IMR-90 (cell line): ENCODE data around the gene CDR2. TPM values are rescaled to one million over a fixed set of nuclear protein-coding genes. Genes with fewer than 3 reads are reported as not detected.

ENCODE experiments used
- ATAC-seq: fragments of 200-7000 bp; cut with Tn5 transposase; 2 replicates; pipeline ENCODE4 v1.9.1; 2020; ENCODE audit warnings: low read depth, mild to moderate bottlenecking, moderate library complexity
- BruUV-seq: library from RNA; stranded (reverse); fragments of 400-500 nt; replicated peaks from 2 replicates; lab custom pipeline; 2021; lab: Mats Ljungman, UMichigan
- CTCF ChIA-PET: fragments of 300-600 bp; formaldehyde crosslinking; extraction: SDS; loops from one replicate; lab custom pipeline; 2021; ENCODE audit warnings: antibody characterized with exemption; lab: Yijun Ruan, JAX
- POLR2A ChIA-PET: fragments of 300-600 bp; sonication (Branson Sonifier 250); formaldehyde crosslinking; loops from one replicate; lab custom pipeline; 2022; ENCODE audit warnings: antibody characterized with exemption; ENCODE audit not compliant: unreplicated experiment; lab: Charles Lee
- DNase-seq: peaks from one replicate; pipeline ENCODE4 v3.0.0; 2013
- H2AFZ ChIP-seq: replicated peaks from 2 replicates; pipeline ENCODE3; 2013; ENCODE audit warnings: low read length, mild to moderate bottlenecking; ENCODE audit not compliant: poor library complexity
- H2AK5ac ChIP-seq: 2 replicates; pipeline ENCODE4 v1.6.1; 2013; ENCODE audit warnings: low read depth, low read length, inconsistent platforms
- H2AK9ac ChIP-seq: replicated peaks from 2 replicates; pipeline ENCODE3; 2013; ENCODE audit warnings: mild to moderate bottlenecking, low read depth, low read length, moderate library complexity; ENCODE audit not compliant: poor library complexity
- H2BK120ac ChIP-seq: 2 replicates; pipeline ENCODE4 v1.6.1; 2013; ENCODE audit warnings: low read depth, low read length, inconsistent platforms
- H2BK15ac ChIP-seq: 3 replicates; pipeline ENCODE4 v1.6.1; 2013; ENCODE audit warnings: low read depth, low read length, inconsistent platforms
- H2BK20ac ChIP-seq: 2 replicates; pipeline ENCODE4 v1.6.1; 2013; ENCODE audit warnings: low read depth, mild to moderate bottlenecking, inconsistent platforms, low read length, moderate library complexity
- H2BK5ac ChIP-seq: 2 replicates; pipeline ENCODE4 v1.6.1; 2013; ENCODE audit warnings: mild to moderate bottlenecking, low read depth, low read length, inconsistent platforms; ENCODE audit not compliant: poor library complexity, severe bottlenecking
- H3K14ac ChIP-seq: replicated peaks from 2 replicates; pipeline ENCODE4 v1.6.1; 2013; ENCODE audit warnings: low read depth, low read length, inconsistent platforms
- H3K18ac ChIP-seq: 2 replicates; pipeline ENCODE4 v1.6.1; 2013; ENCODE audit warnings: low read depth, low read length, control low read depth
- H3K23ac ChIP-seq: 2 replicates; pipeline ENCODE4 v1.6.1; 2013; ENCODE audit warnings: low read depth, low read length, inconsistent platforms
- H3K27ac ChIP-seq: 2 replicates; pipeline ENCODE4 v1.5.1; 2013; ENCODE audit warnings: mild to moderate bottlenecking, control low read depth, low read length; ENCODE audit not compliant: insufficient read depth
- H3K27me3 ChIP-seq: 2 replicates; pipeline ENCODE4 v1.6.1; 2013; ENCODE audit warnings: low read length; ENCODE audit not compliant: control insufficient read depth, insufficient read depth
- H3K36me3 ChIP-seq: 2 replicates; pipeline ENCODE4 v1.6.1; 2013; ENCODE audit warnings: low read length, mixed read lengths; ENCODE audit not compliant: control insufficient read depth, insufficient read depth
- H3K4ac ChIP-seq: 2 replicates; pipeline ENCODE4 v1.6.1; 2013; ENCODE audit warnings: low read depth, low read length, inconsistent platforms
- H3K4me1 ChIP-seq: 2 replicates; pipeline ENCODE4 v1.6.1; 2013; ENCODE audit warnings: low read length, mixed read lengths; ENCODE audit not compliant: control insufficient read depth, insufficient read depth
- H3K4me2 ChIP-seq: 2 replicates; pipeline ENCODE4 v1.6.1; 2013; ENCODE audit warnings: low read depth, mild to moderate bottlenecking, control low read depth, low read length, moderate library complexity
- H3K4me3 ChIP-seq: 2 replicates; pipeline ENCODE4 v1.5.1; 2013; ENCODE audit warnings: low read depth, mild to moderate bottlenecking, control low read depth, low read length, moderate library complexity; ENCODE audit not compliant: insufficient read depth
- H3K56ac ChIP-seq: 2 replicates; pipeline ENCODE4 v1.6.1; 2013; ENCODE audit warnings: low read length, inconsistent platforms; ENCODE audit not compliant: insufficient read depth; ENCODE audit errors: extremely low read depth
- H3K79me1 ChIP-seq, 2 experiments: 2 replicates each; pipeline ENCODE4 v1.6.1; 2013; ENCODE audit warnings: low read length in 2 of 2, inconsistent platforms in 1 of 2, low read depth in 1 of 2
- H3K9ac ChIP-seq: 2 replicates; pipeline ENCODE4 v1.6.1; 2013; ENCODE audit warnings: low read depth, low read length, control low read depth
- H3K9me1 ChIP-seq: 2 replicates; pipeline ENCODE4 v1.6.1; 2013; ENCODE audit warnings: low read length, inconsistent platforms; ENCODE audit not compliant: insufficient read depth
- H3K9me3 ChIP-seq: 2 replicates; pipeline ENCODE4 v1.6.1; 2013; ENCODE audit warnings: low read length; ENCODE audit not compliant: control insufficient read depth, insufficient read depth
- H4K20me1 ChIP-seq: 2 replicates; pipeline ENCODE4 v1.6.1; 2013; ENCODE audit warnings: low read length, inconsistent platforms; ENCODE audit not compliant: insufficient read depth
- H4K5ac ChIP-seq: 2 replicates; pipeline ENCODE4 v1.6.1; 2013; ENCODE audit warnings: mild to moderate bottlenecking, low read depth, low read length, control low read depth
- H4K8ac ChIP-seq, 2 experiments: 2 replicates each; pipeline ENCODE4 v1.6.1; 2013; ENCODE audit warnings: low read depth in 2 of 2, low read length in 2 of 2, control low read depth in 1 of 2, inconsistent platforms in 1 of 2
- H4K91ac ChIP-seq: 2 replicates; pipeline ENCODE4 v1.6.1; 2013; ENCODE audit warnings: low read depth, low read length, inconsistent platforms; ENCODE audit not compliant: insufficient read depth
- BHLHE40 ChIP-seq: fragments of 150-350 bp; IDR thresholded peaks from 2 replicates; pipeline ENCODE4 v1.6.1; 2016; ENCODE audit warnings: mild to moderate bottlenecking, low read depth, low read length
- ELK1 ChIP-seq: fragments of 150-350 bp; IDR thresholded peaks from 2 replicates; pipeline ENCODE4 v1.6.1; 2016; ENCODE audit warnings: low read depth, mild to moderate bottlenecking, low read length, moderate library complexity, borderline replicate concordance
- MXI1 ChIP-seq: IDR thresholded peaks from 2 replicates; pipeline ENCODE4 v1.6.1; 2012; ENCODE audit warnings: low read depth, mild to moderate bottlenecking, low read length, moderate library complexity, borderline replicate concordance
- NFE2L2 ChIP-seq: fragments of 150-350 bp; IDR thresholded peaks from 2 replicates; pipeline ENCODE4 v1.6.1; 2016; ENCODE audit warnings: low read depth, mild to moderate bottlenecking, low read length
- WGBS, 2 experiments: methylation state at CpG; one replicate each; pipeline versions ENCODE4 v1.1.5 to v1.1.7; 2013; ENCODE audit warnings: missing lambda C conversion rate in 2 of 2; ENCODE audit not compliant: insufficient read length in 1 of 2; ENCODE audit errors: extremely low coverage in 2 of 2; 5-methylcytosine and 5-hydroxymethylcytosine counted together
- dilution Hi-C: fragments of 300-500 bp; cut with HindIII; formaldehyde crosslinking; loops from one replicate; pipeline ENCODE4 v1.14.3; 2018; ENCODE audit warnings: low sequenced_read_pairs; ENCODE audit not compliant: unreplicated experiment
- in situ Hi-C: fragments of 300-500 bp; cut with MboI; formaldehyde crosslinking; loops from 3 replicates; pipeline ENCODE4 v1.14.3; 2019; ENCODE audit warnings: low sequenced_read_pairs, inconsistent platforms, mixed read lengths
- intact Hi-C: fragments of 100-400 bp; cut with micrococcal nuclease; formaldehyde crosslinking; loops from 2 replicates; pipeline ENCODE4 v1.10.0; 2022
- polyA plus RNA-seq, 3 experiments: library from polyadenylated mRNA; depleted of rRNA; stranded (reverse); fragments of >200 nt; gene quantifications; 2 replicates each; pipeline ENCODE4 v1.2.3, GENCODE V29; 2012; ENCODE audit warnings: low replicate concordance in 1 of 3
- total RNA-seq: library from RNA; depleted of rRNA; stranded (reverse); fragments of >200 nt; gene quantifications from 2 replicates; pipeline ENCODE4 v1.2.3, GENCODE V29; 2012

The CDR2 gene
- total and polyA plus RNA-seq, 2 of the 4 experiments (the other 2 are of a cell fraction) = 37.7 to 48.4 TPM

GRCh38 chr16:22323959-22324786 is 50.2 kb downstream of the CDR2 start (continued):
- TF ChIP-seq ELK1 = no peak

- Histone ChIP-seq H2BK20ac (no peak overlapping the region), H4K91ac (no peak overlapping the region), H3K23ac (no peak overlapping the region), H4K8ac (no peak overlapping the region), H3K79me1 (peaks cover 0 to 30% of the 10 kb centered on the region in 2 experiments; a peak in 3 of 4 replicates), H3K4me1 (no peaks in the 10 kb centered on the region), H3K27me3 (no peaks in the 10 kb centered on the region), H3K4me2 (no peak overlapping the region), H2AK5ac (no peak overlapping the region), H3K36me3 (peaks cover 55% of the 10 kb centered on the region), H4K20me1 (peaks cover 19% of the 10 kb centered on the region), H4K5ac (no peak overlapping the region), H3K14ac (no peak overlapping the region), H2BK120ac (no peak overlapping the region), H3K9ac (no peak overlapping the region), H3K9me3 (no peaks in the 10 kb centered on the region), H3K56ac (no peak overlapping the region), H2BK15ac (no peak overlapping the region), H3K4me3 (no peak overlapping the region), H2BK5ac (no peak overlapping the region), H3K4ac (no peak overlapping the region), H3K9me1 (no peaks in the 10 kb centered on the region), H2AK9ac (no peak overlapping the region), H2AFZ (no peak overlapping the region), H3K18ac (no peak overlapping the region), H3K27ac (no peak overlapping the region)
- ATAC-seq = no peak
- ChIA-PET POLR2A (no interaction called here), CTCF (no interaction called here)
- TF ChIP-seq BHLHE40 (no peak), MXI1 (no peak), NFE2L2 (no peak)
- DNase-seq = no peak
- no TSS peak for BruUV-seq
- 91% methylated on average over 3 of the region's 12 CpGs; no CpG with 5 or more reads in 1 of the 2 experiments for WGBS, 2 experiments
- dilution Hi-C loops = no loop called here
- intact Hi-C loops = loop anchor here (5.0 kb wide), 1 partner anchor 766 kb away; no protein-coding TSS in a partner anchor
- in situ Hi-C loops = no loop called here
These were observed 51.1 kb downstream of the CDR2 start for GRCh38 chr16:22323173-22323958.
